Stimulated activated CD8-positive, alpha-beta memory T cell treated with anti-CD3 and anti-CD28 coated beads, Interleukin-15, amount 100 ng/mL, for 4 hours (primary cell): ENCODE measurements around the gene TIFAB.

ENCODE experiments used
- DNase-seq, 2 donors: peaks; one replicate each; pipeline ENCODE4 v3.0.0-alpha.2; 2020; ENCODE audit warnings: low read depth in 2 of 2

The TIFAB gene

DNA sequence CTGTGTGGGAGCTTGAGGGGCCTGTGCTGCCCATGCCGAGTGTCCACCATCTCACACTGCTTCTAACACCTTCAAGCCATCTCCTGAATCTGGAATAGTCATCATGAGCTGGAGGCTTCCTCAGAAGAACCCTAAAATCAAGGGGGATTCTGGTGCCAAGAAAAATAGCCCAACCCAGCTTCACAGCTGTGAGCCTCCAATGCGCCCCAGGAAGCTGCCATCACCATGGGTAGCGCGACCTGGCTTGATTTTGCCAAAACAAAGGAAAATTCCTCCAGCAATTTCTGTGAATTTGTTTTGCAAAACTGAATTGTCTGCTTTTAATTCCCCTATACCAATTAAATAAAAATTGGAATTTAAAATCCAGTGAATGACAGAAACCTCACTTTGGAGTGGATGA, 6.2 kb upstream of the TIFAB start:
- DNase-seq, result no peak

GRCh38 chr5:135457424-135458071, 5.4 kb upstream of the TIFAB start:
- no peak for DNase-seq

DNA sequence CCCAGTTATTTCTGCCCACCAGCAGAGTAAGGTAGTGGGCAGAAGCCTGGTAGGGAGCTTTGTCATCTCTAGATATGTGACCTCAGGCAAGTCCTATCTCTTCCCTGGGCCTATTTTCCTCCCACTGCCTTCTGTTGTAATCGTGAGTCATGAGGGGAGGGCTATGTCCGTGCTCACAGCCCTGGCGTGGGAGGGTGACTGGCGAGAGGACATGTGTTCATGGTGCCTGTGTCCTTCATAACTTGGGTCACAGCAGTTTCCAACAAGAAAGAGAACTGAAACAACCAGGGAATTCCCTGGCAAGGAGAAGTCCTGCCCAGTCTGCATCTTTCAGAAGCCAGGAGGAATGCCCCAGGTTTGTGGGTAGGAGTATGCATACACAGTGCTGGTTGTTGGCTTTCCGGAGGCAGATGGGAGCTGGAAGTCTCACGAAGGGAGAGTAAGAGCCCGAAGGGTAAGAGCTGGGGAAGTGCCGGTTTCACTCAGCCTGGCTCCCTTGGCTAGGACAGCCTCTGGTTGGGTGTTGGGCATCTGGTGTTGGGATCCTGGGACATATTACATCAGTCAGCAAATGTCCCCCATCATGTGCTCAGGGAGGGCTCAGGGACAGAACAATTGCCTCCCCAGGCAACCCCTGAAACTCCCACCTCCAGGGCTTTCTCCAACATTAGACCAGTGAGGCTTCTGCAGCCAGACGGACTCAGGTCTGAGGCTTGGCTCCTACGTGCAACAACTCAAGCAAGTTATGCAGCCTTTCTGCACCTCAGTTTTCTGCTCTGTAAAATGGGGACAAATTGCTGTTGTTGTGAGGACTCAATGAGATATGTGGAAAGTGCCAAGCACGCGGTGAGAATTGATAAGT, 4.3 kb upstream of the TIFAB start:
- DNase-seq, result no peak

- DNase-seq, result no peak
These were observed 3.7 kb upstream of the TIFAB start for GRCh38 chr5:135455876-135456237.

DNA sequence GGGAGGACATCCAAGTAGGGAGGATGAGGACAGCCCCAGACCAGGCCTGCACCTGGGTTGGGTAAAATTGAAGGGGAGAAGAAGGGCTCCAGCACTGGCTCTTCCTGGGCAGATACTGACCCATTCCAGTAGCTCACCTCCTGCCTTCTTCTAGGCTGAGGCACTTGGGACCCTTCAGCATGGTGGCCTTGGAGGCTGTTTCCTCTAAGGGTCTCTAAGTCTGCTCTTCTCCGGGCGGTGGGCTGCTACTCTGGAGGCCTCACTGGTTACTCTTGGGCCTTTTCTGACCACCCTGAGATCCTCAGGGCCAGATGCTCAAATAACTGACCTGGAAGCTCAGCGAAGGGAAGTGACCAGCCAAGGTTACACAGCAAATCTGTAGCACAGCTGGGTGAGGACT, 2.8 kb upstream of the TIFAB start:
- no peak for DNase-seq

- DNase-seq, result no peak
These were observed 1.5 kb upstream of the TIFAB start for GRCh38 chr5:135453613-135454012.

GRCh38 chr5:135451581-135452320, 400 bp downstream of the TIFAB start:
- no peak for DNase-seq

- DNase-seq, result no peak
These were observed 1.2 kb downstream of the TIFAB start for GRCh38 chr5:135450952-135451351.

DNA sequence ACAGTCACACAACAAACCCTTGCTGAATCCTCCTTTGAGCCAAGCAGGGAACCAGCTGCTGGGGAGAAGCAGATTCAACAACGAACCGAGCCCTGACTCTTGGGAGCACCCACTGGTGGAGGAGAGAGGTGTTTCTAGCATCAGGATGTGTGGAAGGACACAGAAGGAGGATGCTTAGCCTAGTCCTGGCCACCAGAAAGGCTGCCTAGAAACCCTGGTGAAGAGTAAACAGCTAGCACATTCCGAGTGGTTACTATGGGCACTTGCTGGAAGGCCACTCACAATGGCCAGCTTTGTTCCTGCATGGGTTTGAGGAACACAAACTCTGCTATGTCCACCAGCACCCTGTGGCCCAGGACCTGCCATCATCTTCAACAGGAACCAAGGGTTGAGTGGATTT, 1.8 kb downstream of the TIFAB start:
- no peak for DNase-seq

- DNase-seq, result no peak
These were observed 2.5 kb downstream of the TIFAB start for GRCh38 chr5:135449644-135450043.

DNA sequence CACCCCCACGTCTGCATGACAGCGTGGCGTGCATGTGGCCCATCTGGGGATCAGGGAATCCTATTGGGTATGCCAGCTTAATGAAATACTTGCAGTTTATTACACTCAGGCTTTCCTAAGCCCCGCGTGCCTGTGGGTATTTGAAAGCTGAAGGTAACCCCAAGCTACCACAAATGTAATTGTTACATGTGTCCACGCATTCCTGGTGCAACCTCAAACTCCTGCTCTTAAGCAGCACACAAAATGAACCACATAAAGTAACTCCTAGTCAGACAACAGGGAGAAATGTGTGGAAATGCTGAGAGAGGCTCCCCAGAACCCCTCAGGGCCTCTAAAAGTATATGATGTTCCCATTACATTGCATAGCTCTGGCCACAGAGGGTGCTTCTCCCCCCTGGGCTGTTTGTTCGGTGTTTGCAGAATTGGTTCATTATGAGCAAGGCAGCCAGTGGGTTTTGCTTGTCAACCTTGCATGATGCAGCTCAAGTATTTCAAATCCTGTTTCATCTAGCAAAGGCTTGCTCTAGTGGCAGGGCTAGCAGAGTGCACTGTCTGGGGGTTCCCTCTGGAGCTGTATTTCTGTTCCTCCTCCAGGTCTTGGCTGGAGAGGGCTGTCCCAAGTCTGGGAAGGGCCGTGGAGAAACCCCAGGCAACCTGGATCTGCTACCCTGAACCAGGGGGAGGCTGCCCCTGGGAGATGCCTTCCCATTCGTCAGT, 3.2 kb downstream of the TIFAB start:
- DNase-seq, result no peak

GRCh38 chr5:135448071-135448739, 3.9 kb downstream of the TIFAB start:
- DNase-seq, result no peak

DNA sequence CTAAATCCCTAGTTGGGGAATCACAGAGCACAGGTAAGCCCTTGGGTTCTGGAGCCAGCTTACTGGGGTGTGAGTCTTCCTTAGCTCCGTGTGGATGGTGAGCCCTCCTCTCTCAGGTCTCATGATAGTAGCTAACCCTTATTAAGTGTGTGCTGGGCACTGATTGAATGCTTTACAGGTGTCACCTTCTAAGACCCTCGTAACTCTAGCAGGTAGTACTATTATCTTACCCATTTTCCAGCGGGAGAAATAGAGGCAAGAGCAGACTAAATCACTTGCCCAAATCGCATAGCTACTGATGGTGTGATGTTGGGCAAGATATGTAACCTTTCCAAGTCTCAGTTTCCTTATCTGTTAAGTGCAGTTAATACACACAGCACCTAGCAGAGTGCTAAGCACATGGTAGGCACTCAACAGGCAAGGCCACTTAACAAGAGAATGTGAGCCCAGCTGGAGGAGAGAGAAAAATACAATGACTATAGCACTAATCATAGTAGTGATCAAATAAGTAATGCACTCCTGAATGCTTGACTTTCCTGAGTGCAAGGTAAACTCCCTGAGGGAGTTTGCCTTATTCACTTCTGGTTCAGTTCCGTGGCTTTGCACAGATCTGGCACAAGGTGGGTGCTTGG, 4.7 kb downstream of the TIFAB start, which contains the start of gene DCANP1:
Gene DCANP1, minus strand, starts transcription at position 51 of the 632 bp plus-strand sequence. CDS start 240 bp downstream, outside the sequence.
- DNase-seq, result no peak

DNA sequence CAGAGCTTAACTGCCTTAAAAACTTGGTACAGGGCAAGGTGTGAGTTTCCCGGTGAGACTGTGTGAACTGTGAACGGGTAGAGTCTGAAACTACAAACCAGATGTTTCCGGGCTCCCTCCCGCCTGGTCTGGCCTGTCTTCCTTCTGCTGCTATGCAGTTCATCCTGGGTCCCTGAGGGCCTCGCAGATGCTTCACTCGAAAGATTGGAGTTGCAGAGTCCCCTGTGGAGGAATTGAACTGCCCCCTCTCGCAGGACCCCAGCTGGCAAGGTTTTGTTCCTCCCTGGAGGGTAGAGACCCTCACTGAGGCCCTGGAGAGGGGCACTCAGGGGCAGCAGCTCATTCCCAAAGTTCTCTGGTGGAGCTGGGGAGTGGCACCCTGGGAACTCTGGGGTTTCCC, 5.5 kb downstream of the TIFAB start:
- no peak for DNase-seq

DNA sequence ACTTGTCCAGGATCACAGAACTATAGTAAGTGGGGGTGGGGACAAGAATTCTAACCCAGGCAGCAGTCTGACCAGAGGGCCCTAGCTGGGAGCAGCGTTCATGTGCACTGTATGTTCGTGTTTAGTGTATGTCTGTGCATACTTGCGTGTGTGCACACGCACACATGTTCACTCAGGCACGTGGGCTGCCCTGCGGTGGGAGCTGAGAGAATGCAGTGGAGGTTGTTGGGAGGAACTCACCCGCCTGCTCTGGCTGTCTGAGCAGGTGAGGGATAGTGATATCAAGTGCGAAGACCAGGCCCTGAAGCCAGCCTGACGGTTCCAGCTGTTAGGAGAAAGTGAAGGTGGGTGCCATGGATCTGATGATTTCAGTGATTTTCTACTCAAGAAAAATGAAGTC, 5.9 kb downstream of the TIFAB start:
- DNase-seq, result no peak

GRCh38 chr5:135445306-135445985, 6.7 kb downstream of the TIFAB start:
- DNase-seq, result no peak

DNA sequence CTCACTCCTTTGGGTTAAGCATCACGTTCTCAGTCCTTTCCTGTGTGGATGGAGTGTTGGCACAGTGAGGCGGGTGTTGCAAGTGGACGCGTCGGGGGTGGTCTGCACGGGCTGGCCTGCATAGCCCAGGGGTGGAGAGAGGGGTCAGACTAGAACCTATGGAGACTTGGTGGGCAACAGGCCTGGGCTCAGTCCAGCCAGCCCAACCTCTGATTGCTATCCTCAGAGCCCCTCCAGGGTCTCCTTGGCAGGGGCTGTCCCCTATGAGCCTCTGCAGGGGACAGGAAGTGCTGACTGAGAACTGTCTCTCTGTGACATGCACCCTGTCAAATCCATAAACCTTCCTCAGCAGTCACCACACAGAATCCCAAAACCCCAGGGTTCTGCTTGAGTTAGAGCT, 7.3 kb downstream of the TIFAB start:
- no peak for DNase-seq

- no peak for DNase-seq
These were observed 7.8 kb downstream of the TIFAB start for GRCh38 chr5:135444360-135444759.

GRCh38 chr5:135443161-135443960, 8.8 kb downstream of the TIFAB start:
- DNase-seq, result no peak
